ENCODE measurements around the gene MARCHF7. TPM values are rescaled to one million over a fixed set of nuclear protein-coding genes. Genes with fewer than 3 reads are reported as not detected.

MARCHF7 gene
- total and polyA plus RNA-seq, 2 of the 8 experiments (the other 6 are each of a cell fraction or from before 2014, with no cell fraction given): 18.3 to 116 TPM

DNA sequence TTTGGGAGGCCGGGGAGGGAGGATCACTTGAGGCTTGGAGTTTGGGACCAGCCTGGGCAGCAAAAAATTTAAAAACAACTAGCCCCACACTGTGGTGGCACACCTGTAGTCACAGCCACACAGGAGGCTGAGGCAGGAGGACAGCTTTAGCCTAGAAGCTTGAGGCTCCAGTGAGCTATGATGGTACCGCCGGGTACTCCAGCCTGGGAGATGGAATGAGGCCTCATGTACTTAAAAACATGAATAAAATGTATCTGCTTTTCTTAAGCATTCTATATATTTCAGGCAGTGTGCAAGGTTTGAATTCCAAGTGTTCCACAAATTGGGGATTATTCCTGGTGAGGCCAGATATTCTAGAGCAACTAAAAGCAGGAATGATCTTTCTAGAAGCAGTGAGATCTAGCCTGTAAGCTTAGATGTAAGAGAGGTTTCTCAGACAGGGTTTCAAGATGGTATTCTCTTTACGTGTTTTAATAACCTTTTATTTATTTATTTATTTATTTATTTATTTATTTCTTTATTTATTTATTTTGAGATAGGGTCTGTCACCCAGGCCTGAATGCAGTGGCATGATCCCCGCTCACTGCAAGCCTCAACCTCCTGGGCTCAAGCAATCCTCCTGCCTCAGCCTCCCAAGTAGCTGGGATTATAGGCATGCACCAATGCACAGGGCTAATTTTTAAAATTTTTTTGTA, 4.1 kb upstream of the MARCHF7 start:
- H3K4me3 ChIP-seq (ENCODE audit: extremely low read depth in 1 of 4, insufficient read depth in 2 of 4, low read depth in 3 of 4, low read length in 4 of 4): no peak overlapping the region
- H3K56ac ChIP-seq (replicated peaks; ENCODE audit: insufficient read length, low read depth, low read length): no peak overlapping the region
- no peak overlapping the region for H3K14ac ChIP-seq (ENCODE audit: insufficient read length)
- FAIRE-seq: no peak
- H4K8ac ChIP-seq (ENCODE audit: extremely low read depth, insufficient read depth, low read length): no peak overlapping the region
- H3K27ac ChIP-seq (ENCODE audit: low read depth, low read length): no peak overlapping the region
- H4K91ac ChIP-seq (replicated peaks; ENCODE audit: insufficient read length, low read length): no peak overlapping the region
- no peaks in the 10 kb centered on the region for H3K27me3 ChIP-seq (replicated peaks in 1 of 4; ENCODE audit: control insufficient read depth in 3 of 4, extremely low read depth in 1 of 4, insufficient read depth in 3 of 4, low read length in 3 of 4)
- no peak overlapping the region for H3K18ac ChIP-seq (ENCODE audit: extremely low read depth, low read length)
- no peaks in the 10 kb centered on the region for H3K23me2 ChIP-seq (ENCODE audit: low read depth, low read length)
- no peak overlapping the region for H3K4ac ChIP-seq (replicated peaks; ENCODE audit: insufficient read length, low read depth, low read length)
- no peaks in the 10 kb centered on the region for H3K9me3 ChIP-seq (ENCODE audit: insufficient read depth in 2 of 2, low read depth in 1 of 2, low read length in 1 of 2)
- no peak overlapping the region for H2BK120ac ChIP-seq (replicated peaks; ENCODE audit: low read depth, low read length)
- POLR2A ChIA-PET (ENCODE audit: partially characterized antibody): interaction anchor here (0.6 to 1.4 kb wide), 3 partner anchors 8 to 103 kb away, joined by 3 read pairs; no protein-coding TSS in a partner anchor
- H4K20me1 ChIP-seq (replicated peaks in 1 of 2; ENCODE audit: control insufficient read depth in 1 of 2, insufficient read depth in 2 of 2, low read length in 2 of 2): no peaks in the 10 kb centered on the region
- TF ChIP-seq RAD21 (IDR thresholded peaks at IDR 0.05 in 1 of 2, conservative IDR thresholded peaks at IDR 0.05 in 1 of 2; ENCODE audit: low read depth in 2 of 2, low read length in 2 of 2) (0 out of 4 replicates have a peak, but pooled peaks of 1 of the 2 experiments have one; percentile 2), CHD1 (IDR thresholded peaks at IDR 0.05; ENCODE audit: low read depth, low read length) (no peak), POU5F1 (IDR thresholded peaks at IDR 0.05; ENCODE audit: low read depth, low read length) (no peak), SIN3A (conservative IDR thresholded peaks at IDR 0.05 in 1 of 2, IDR thresholded peaks at IDR 0.05 in 1 of 2; ENCODE audit: low read depth in 1 of 2, low read length in 2 of 2) (no peak)
- TF ChIP-seq, protein P1, sequence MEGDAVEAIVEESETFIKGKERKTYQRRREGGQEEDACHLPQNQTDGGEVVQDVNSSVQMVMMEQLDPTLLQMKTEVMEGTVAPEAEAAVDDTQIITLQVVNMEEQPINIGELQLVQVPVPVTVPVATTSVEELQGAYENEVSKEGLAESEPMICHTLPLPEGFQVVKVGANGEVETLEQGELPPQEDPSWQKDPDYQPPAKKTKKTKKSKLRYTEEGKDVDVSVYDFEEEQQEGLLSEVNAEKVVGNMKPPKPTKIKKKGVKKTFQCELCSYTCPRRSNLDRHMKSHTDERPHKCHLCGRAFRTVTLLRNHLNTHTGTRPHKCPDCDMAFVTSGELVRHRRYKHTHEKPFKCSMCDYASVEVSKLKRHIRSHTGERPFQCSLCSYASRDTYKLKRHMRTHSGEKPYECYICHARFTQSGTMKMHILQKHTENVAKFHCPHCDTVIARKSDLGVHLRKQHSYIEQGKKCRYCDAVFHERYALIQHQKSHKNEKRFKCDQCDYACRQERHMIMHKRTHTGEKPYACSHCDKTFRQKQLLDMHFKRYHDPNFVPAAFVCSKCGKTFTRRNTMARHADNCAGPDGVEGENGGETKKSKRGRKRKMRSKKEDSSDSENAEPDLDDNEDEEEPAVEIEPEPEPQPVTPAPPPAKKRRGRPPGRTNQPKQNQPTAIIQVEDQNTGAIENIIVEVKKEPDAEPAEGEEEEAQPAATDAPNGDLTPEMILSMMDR (IDR thresholded peaks at IDR 0.05; ENCODE audit: control extremely low read depth in 1 of 3, insufficient read depth in 1 of 3, low read depth in 1 of 3, low read length in 3 of 3): no peak
- TF ChIP-seq, protein P2, sequence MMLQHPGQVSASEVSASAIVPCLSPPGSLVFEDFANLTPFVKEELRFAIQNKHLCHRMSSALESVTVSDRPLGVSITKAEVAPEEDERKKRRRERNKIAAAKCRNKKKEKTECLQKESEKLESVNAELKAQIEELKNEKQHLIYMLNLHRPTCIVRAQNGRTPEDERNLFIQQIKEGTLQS (IDR thresholded peaks at IDR 0.05; ENCODE audit: insufficient read depth, low read depth, low read length): no peak
- no peak overlapping the region for H3K23ac ChIP-seq (ENCODE audit: insufficient read length)
- H2AK5ac ChIP-seq (ENCODE audit: low read depth, low read length): no peak overlapping the region
- H3K79me2 ChIP-seq (ENCODE audit: control insufficient read depth in 1 of 2, insufficient read depth in 2 of 2, low read length in 2 of 2): peaks cover 5 to 15% of the 10 kb centered on the region in 2 experiments
- no peak overlapping the region for H4K5ac ChIP-seq (ENCODE audit: insufficient read length, low read depth, low read length)
- WGBS, 2 experiments (ENCODE audit: extremely low coverage in 1 of 2, insufficient coverage in 1 of 2, insufficient read length in 1 of 2, insufficient replicate concordance in 2 of 2, low coverage in 1 of 2, low lambda C conversion rate in 2 of 2, missing lambda C conversion rate in 1 of 2): 84% methylated on average over 5 of the region's 5 CpGs; no CpG with 5 or more reads in 1 of the 2 experiments
- H2AFZ ChIP-seq (ENCODE audit: low read length): no peak overlapping the region
- no peak overlapping the region for H3K4me2 ChIP-seq (ENCODE audit: insufficient read depth in 1 of 2, low read depth in 2 of 2, low read length in 2 of 2)
- no peak overlapping the region for H2BK12ac ChIP-seq (ENCODE audit: low read depth, low read length)
- no peak overlapping the region for H2BK5ac ChIP-seq (ENCODE audit: low read depth, low read length)
- CTCF ChIA-PET (ENCODE audit: partially characterized antibody): interaction anchor here (0.6 kb wide), 1 partner anchor 11 kb away, joined by 3 read pairs; no protein-coding TSS in a partner anchor
- H3K36me3 ChIP-seq (ENCODE audit: control insufficient read depth in 2 of 4, insufficient read depth in 4 of 4, low read length in 3 of 4): no peaks in the 10 kb centered on the region
- peaks cover 0 to 5% (median 0%) of the 10 kb centered on the region in 4 experiments; a peak in 1 of 7 replicates for H3K4me1 ChIP-seq (replicated peaks in 1 of 4; ENCODE audit: control insufficient read depth in 3 of 4, insufficient read depth in 4 of 4, low read length in 3 of 4)
- H2BK15ac ChIP-seq (ENCODE audit: low read length): no peak overlapping the region
- no peaks in the 10 kb centered on the region for H3K79me1 ChIP-seq (ENCODE audit: low read depth, low read length)
- no peak for DNase-seq (ENCODE audit: low read depth in 1 of 2, low spot score in 2 of 2)
- H3K9ac ChIP-seq (replicated peaks in 1 of 4; ENCODE audit: extremely low read depth in 1 of 4, low read depth in 3 of 4, low read length in 3 of 4): no peak overlapping the region
- H2BK20ac ChIP-seq (ENCODE audit: low read length): no peak overlapping the region

Data from H1 (cell line).